ENCODE data around the gene SPATA3. TPM values are rescaled to one million over a fixed set of nuclear protein-coding genes. Genes with fewer than 3 reads are reported as not detected.
A peak's percentile ranks its signal among the peaks of the same experiment; 100 is the strongest.

The SPATA3 gene
- total RNA-seq, 1 donor from 2014 or later = not detected

DNA sequence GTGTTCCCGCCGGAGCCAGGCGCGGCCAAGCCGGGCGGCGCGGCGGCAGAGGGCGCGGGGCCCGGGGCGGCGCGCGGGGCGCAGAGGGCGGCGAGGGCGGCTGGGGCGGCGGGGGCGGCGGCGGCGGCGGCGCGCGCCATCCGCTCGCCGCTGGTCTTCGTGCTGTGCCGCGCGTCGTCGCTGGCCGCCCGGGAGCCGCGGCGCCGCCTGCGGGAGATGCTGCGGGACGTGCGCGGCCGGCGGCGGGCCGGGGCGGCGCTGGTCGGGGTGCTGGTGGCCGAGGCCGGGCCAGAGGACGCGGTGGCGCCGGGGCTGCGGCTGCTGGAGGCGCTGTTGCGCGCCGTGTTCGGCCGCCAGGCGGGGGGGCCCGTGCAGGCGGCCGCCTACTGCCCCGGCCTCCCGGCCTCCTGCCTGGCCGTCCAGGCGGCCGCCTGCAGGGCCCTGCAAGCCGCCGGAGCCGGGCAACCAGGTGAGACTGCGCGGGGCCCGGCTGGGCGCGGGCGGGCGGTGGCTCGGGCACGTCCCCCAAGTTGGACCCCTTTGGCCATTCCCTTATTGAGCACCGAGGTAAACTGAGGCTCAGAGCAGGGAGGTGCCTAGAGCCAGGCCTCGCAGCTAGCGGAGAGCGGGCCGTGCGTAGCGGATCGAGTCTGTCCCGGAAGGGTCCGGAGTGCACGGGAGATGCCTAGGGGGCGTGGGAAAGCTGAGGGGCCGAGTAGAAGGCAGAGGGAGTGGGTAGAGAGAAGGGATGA lies 42.0 kb downstream of the SPATA3 start:
- FAIRE-seq (no peak), DNase-seq (ENCODE audit: low read depth) (no peak)
- no peaks in the 10 kb centered on the region for H3K9me3 ChIP-seq (ENCODE audit: insufficient read depth, low read depth, low read length)
- peaks cover 2% of the 10 kb centered on the region for H3K4me1 Mint-ChIP-seq (ENCODE audit: low read depth, unreplicated experiment)
- H3K36me3 ChIP-seq (ENCODE audit: insufficient read depth, low read length) = no peaks in the 10 kb centered on the region
- peaks cover 59% of the 10 kb centered on the region for H3K27me3 Mint-ChIP-seq (ENCODE audit: low read depth, unreplicated experiment)
- no peak for TF ChIP-seq CTCF (IDR thresholded peaks at IDR 0.05; ENCODE audit: insufficient read depth, low read depth, low read length)
- TF ChIP-seq EZH2 (IDR thresholded peaks at IDR 0.05; ENCODE audit: insufficient read depth, low read length) = peak; percentile 88
- H3K9me3 Mint-ChIP-seq (ENCODE audit: unreplicated experiment) = peaks cover 4% of the 10 kb centered on the region
- H3K9ac ChIP-seq (ENCODE audit: low read length) = no peak overlapping the region
- no peak overlapping the region for H3K27ac ChIP-seq (ENCODE audit: low read depth, low read length)
- no peak overlapping the region for H3K27ac Mint-ChIP-seq (ENCODE audit: unreplicated experiment)
- no peak overlapping the region for H3K4me3 ChIP-seq (ENCODE audit: insufficient read depth, low read depth, low read length)
- no peaks in the 10 kb centered on the region for H3K4me1 ChIP-seq (ENCODE audit: insufficient read depth, low read length)
- H3K4me3 Mint-ChIP-seq (ENCODE audit: unreplicated experiment) = peak overlapping the region; percentile 69
- no peaks in the 10 kb centered on the region for H3K79me2 ChIP-seq (ENCODE audit: insufficient read depth, low read length)
- no peaks in the 10 kb centered on the region for H4K20me1 ChIP-seq (ENCODE audit: insufficient read depth, low read length)
- H3K4me2 ChIP-seq (ENCODE audit: low read length) = peak overlapping the region; percentile 66
- no peak overlapping the region for H2AFZ ChIP-seq (ENCODE audit: low read depth, low read length)
- H3K27me3 ChIP-seq (ENCODE audit: insufficient read depth, low read length) = peaks cover 59% of the 10 kb centered on the region
- H3K36me3 Mint-ChIP-seq (ENCODE audit: low read depth, unreplicated experiment) = no peaks in the 10 kb centered on the region

DNA sequence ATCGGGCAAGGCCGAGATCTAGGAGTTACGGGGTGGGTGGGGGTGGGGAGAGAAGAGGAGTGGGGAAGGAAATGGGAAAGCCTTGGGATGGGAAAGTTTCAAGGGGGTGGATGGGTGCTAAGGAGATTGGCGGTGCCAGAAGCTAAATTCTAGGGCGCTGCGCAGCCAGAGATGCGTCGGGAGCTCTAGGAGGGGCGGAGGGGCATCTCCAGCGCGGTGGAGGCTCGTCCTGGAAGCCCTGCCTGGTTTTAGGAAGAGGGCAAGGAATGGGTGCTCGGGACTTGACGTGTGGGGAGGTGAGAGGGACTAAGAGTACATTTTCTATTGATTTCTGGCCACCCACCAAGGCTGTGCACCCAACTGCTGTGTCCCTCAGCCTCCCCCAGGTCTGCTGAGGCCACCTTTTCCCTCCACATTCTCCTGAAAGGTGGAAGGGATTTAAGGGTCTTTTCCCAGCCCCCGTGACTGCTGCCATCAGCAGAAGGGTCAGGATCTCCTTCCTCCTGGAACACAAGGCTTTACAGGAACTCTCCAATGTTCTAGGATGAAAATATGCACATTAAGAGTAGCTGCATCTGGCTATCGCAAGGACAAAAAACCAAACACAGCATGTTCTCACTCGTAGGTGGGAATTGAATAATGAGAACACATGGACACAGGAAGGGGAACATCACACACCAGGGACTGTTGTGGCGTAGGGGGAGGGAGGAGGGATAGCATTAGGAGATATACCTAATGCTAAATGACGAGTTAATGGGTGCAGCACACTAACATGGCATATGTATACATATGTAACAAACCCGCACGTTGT lies 42.8 kb downstream of the SPATA3 start:
- TF ChIP-seq EZH2 (IDR thresholded peaks at IDR 0.05; ENCODE audit: insufficient read depth, low read length) (peak; percentile 61), CTCF (IDR thresholded peaks at IDR 0.05; ENCODE audit: insufficient read depth, low read depth, low read length) (no peak)

More for the DNA sequence above, 42.8 kb downstream of the SPATA3 start:
- Mint-ChIP-seq H3K4me1 (ENCODE audit: low read depth, unreplicated experiment) (peaks cover 2% of the 10 kb centered on the region), H3K36me3 (ENCODE audit: low read depth, unreplicated experiment) (no peaks in the 10 kb centered on the region), H3K27me3 (ENCODE audit: low read depth, unreplicated experiment) (peaks cover 54% of the 10 kb centered on the region), H3K4me3 (ENCODE audit: unreplicated experiment) (peak overlapping the region; percentile 69), H3K27ac (ENCODE audit: unreplicated experiment) (no peak overlapping the region), H3K9me3 (ENCODE audit: unreplicated experiment) (peaks cover 4% of the 10 kb centered on the region)
- Histone ChIP-seq H3K36me3 (ENCODE audit: insufficient read depth, low read length) (no peaks in the 10 kb centered on the region), H3K27ac (ENCODE audit: low read depth, low read length) (no peak overlapping the region), H4K20me1 (ENCODE audit: insufficient read depth, low read length) (no peaks in the 10 kb centered on the region), H3K4me2 (ENCODE audit: low read length) (peak overlapping the region; percentile 66), H3K27me3 (ENCODE audit: insufficient read depth, low read length) (peaks cover 58% of the 10 kb centered on the region), H3K9me3 (ENCODE audit: insufficient read depth, low read depth, low read length) (no peaks in the 10 kb centered on the region), H3K79me2 (ENCODE audit: insufficient read depth, low read length) (no peaks in the 10 kb centered on the region), H3K9ac (ENCODE audit: low read length) (no peak overlapping the region), H2AFZ (ENCODE audit: low read depth, low read length) (no peak overlapping the region), H3K4me1 (ENCODE audit: insufficient read depth, low read length) (no peaks in the 10 kb centered on the region), H3K4me3 (ENCODE audit: insufficient read depth, low read depth, low read length) (no peak overlapping the region)
- FAIRE-seq = no peak
- no peak for DNase-seq (ENCODE audit: low read depth)

All from astrocyte (in vitro differentiated cells and primary cell).